K562 (cell line): ENCODE measurements around the gene FBXO48. TPM values are rescaled to one million over a fixed set of nuclear protein-coding genes. Genes with fewer than 3 reads are reported as not detected.

Source experiments
- BRCA1 ChIP-seq, 2 experiments: fragments of 450-650 bp in 1 of 2; sonication (generic) in 1 of 2; formaldehyde crosslinking in 1 of 2; IDR thresholded peaks; 2 replicates each; pipeline versions ENCODE4 v1.5.0 to v1.6.1; 2017 to 2020; ENCODE audit warnings: mild to moderate bottlenecking in 1 of 2, missing genetic modification reagents in 1 of 2
- C11orf30 ChIP-seq: fragments of 450-650 bp; IDR thresholded peaks from 2 replicates; pipeline ENCODE4 v1.6.1; 2016; ENCODE audit warnings: low read depth, mild to moderate bottlenecking
- CBX1 ChIP-seq: sonication (generic); IDR thresholded peaks from 2 replicates; pipeline ENCODE4 v1.6.1; 2016; ENCODE audit warnings: antibody characterized with exemption, low read depth, mild to moderate bottlenecking
- ELF1 ChIP-seq: fragments of 200-800 bp; sonication (Bioruptor generic); IDR thresholded peaks from 2 replicates; pipeline ENCODE4 v1.6.1; 2016; ENCODE audit warnings: missing genetic modification characterization, missing compliant biosample characterization
- ELK1 ChIP-seq: sonication (generic); formaldehyde crosslinking; IDR thresholded peaks from 2 replicates; pipeline ENCODE4 v1.8.1; 2022; ENCODE audit warnings: missing genetic modification reagents
- GATA2 ChIP-seq: sonication (generic); formaldehyde crosslinking; IDR thresholded peaks from 2 replicates; pipeline ENCODE4 v1.4.0; 2020; ENCODE audit warnings: mild to moderate bottlenecking, missing genetic modification reagents
- KDM5B ChIP-seq: fragments of 200-600 bp; sonication (generic); IDR thresholded peaks from 2 replicates; pipeline ENCODE4 v1.6.1; 2012; ENCODE audit warnings: low read depth, mild to moderate bottlenecking, moderate library complexity, low read length, control low read depth, inconsistent platforms; ENCODE audit not compliant: insufficient replicate concordance
- KLF16 ChIP-seq: IDR thresholded peaks from 2 replicates; pipeline ENCODE4 v1.6.1; 2016; ENCODE audit warnings: antibody characterized with exemption
- MCM7 ChIP-seq, 2 experiments: fragments of 450-650 bp; IDR thresholded peaks; 2 replicates each; pipeline ENCODE4 v1.6.1; 2016 to 2018
- NCOA2 ChIP-seq, 2 experiments: fragments of 450-650 bp; IDR thresholded peaks; 2 replicates each; pipeline ENCODE4 v1.6.1; 2018; ENCODE audit warnings: mild to moderate bottlenecking in 2 of 2, moderate library complexity in 1 of 2; ENCODE audit not compliant: partially characterized antibody in 2 of 2
- NCOA6 ChIP-seq: fragments of 450-650 bp; IDR thresholded peaks from 2 replicates; pipeline ENCODE4 v1.6.1; 2017; ENCODE audit warnings: mild to moderate bottlenecking
- NR4A1 ChIP-seq, 2 experiments: fragments of 250-450 bp in 1 of 2; fragments of 450-650 bp in 1 of 2; sonication (Bioruptor Pico) in 1 of 2; IDR thresholded peaks; 2 replicates each; pipeline versions ENCODE4 v1.4.0 to v1.6.1; 2016 to 2020; ENCODE audit warnings: mild to moderate bottlenecking in 2 of 2, missing compliant biosample characterization in 1 of 2, missing genetic modification characterization in 1 of 2, moderate library complexity in 1 of 2
- PCBP2 ChIP-seq: fragments of 200-400 bp; formaldehyde crosslinking; IDR thresholded peaks from 2 replicates; pipeline ENCODE4 v1.6.1; 2018; ENCODE audit warnings: low read length, low read depth, mild to moderate bottlenecking, moderate library complexity; ENCODE audit not compliant: poor library complexity, severe bottlenecking
- RAD51 ChIP-seq: fragments of 450-650 bp; IDR thresholded peaks from 2 replicates; pipeline ENCODE4 v1.7.1; 2016; ENCODE audit warnings: low read depth, mild to moderate bottlenecking, borderline replicate concordance
- RBBP5 ChIP-seq: fragments of 200-600 bp; sonication (generic); IDR thresholded peaks from 2 replicates; pipeline ENCODE4 v1.6.1; 2012; ENCODE audit warnings: borderline replicate concordance, mild to moderate bottlenecking, low read length, control low read depth, inconsistent platforms; ENCODE audit not compliant: insufficient read depth, poor library complexity, severe bottlenecking
- SPI1 ChIP-seq: IDR thresholded peaks from 2 replicates; pipeline ENCODE4 v1.6.1; 2011; ENCODE audit warnings: low read depth, low read length, control low read depth, borderline replicate concordance
- TAF9B ChIP-seq: fragments of 450-650 bp; IDR thresholded peaks from 2 replicates; pipeline ENCODE4 v1.6.1; 2018; ENCODE audit warnings: mild to moderate bottlenecking; ENCODE audit not compliant: partially characterized antibody
- THRA ChIP-seq: fragments of 450-650 bp; IDR thresholded peaks from 2 replicates; pipeline ENCODE4 v1.6.1; 2017; ENCODE audit warnings: mild to moderate bottlenecking, moderate library complexity
- ZNF124 ChIP-seq: sonication (generic); formaldehyde crosslinking; IDR thresholded peaks from 2 replicates; pipeline ENCODE4 v1.8.1; 2022; ENCODE audit warnings: missing genetic modification reagents
- ZNF140 ChIP-seq: fragments of 250-450 bp; sonication (Bioruptor Pico); IDR thresholded peaks from 2 replicates; pipeline ENCODE4 v1.8.0; 2021; ENCODE audit warnings: moderate library complexity, mild to moderate bottlenecking, inconsistent platforms
- ZNF644 ChIP-seq: fragments of 200-800 bp; sonication (Bioruptor generic); IDR thresholded peaks from 2 replicates; pipeline ENCODE4 v1.6.1; 2016; ENCODE audit warnings: low read depth, missing genetic modification characterization, missing compliant biosample characterization
- polyA plus RNA-seq, 8 experiments: library from polyadenylated mRNA; depleted of rRNA in 4 of 8; stranded (reverse) in 5 of 8; unstranded in 3 of 8; fragments of >200 nt; fragmentation: Nextera tagmentation in 2 of 8; fragmentation: Illumina TruSeq in 1 of 8; extraction: Ambion mirVana in 2 of 8; extraction: Trizol in 1 of 8; gene quantifications; 2 replicates each; pipeline versions ENCODE4 v1.2.1 to v1.2.3, GENCODE V29; 2011 to 2014; ENCODE audit warnings: inconsistent platforms in 1 of 8, missing spikeins in 1 of 8
- total RNA-seq, 7 experiments: library from RNA; depleted of rRNA in 6 of 7; stranded (reverse); fragments of >200 nt in 6 of 7; fragmentation: Illumina TruSeq in 2 of 7; extraction: Trizol in 2 of 7; gene quantifications; 2 replicates each; pipeline versions ENCODE4 v1.2.1 to v1.2.3, GENCODE V29; 2011 to 2021; ENCODE audit warnings: low replicate concordance in 1 of 7

Gene FBXO48
- total and polyA plus RNA-seq, 9 of the 15 experiments (the other 6 are each of a cell fraction or from before 2014, with no cell fraction given), result 0.36 to 1.8 (median 0.73) TPM

- TF ChIP-seq THRA (no peak), ELK1 (no peak), GATA2 (CRISPR knock-in tag) (no peak), RAD51 (no peak), MCM7 (IDR thresholded peaks at IDR 0.05) (no peak), ZNF140 (CRISPR knock-in tag) (no peak), ZNF644 (peak; percentile 88), NCOA6 (no peak), BRCA1 (IDR thresholded peaks at IDR 0.05) (no peak), BRCA1 (CRISPR knock-in tag; IDR thresholded peaks at IDR 0.05) (no peak), NCOA2 (IDR thresholded peaks at IDR 0.05; ENCODE audit: partially characterized antibody in 2 of 2) (no peak), NR4A1 (CRISPR knock-in tag; IDR thresholded peaks at IDR 0.05) (no peak), NR4A1 (tag; IDR thresholded peaks at IDR 0.05) (peak; percentile 91), C11orf30 (no peak), KDM5B (no peak), PCBP2 (no peak), CBX1 (0 out of 2 replicates have a peak, but pooled peaks have one; percentile 23), ZNF124 (CRISPR knock-in tag) (no peak), ELF1 (no peak), SPI1 (no peak), RBBP5 (no peak), TAF9B (peak; percentile 27), KLF16 (no peak)
Observed at GRCh38 chr2:68420254-68420910, 46.7 kb downstream of the FBXO48 start (continued).
